Activated gamma-delta T cell treated with anti-CD3 and anti-CD28 coated beads, Interleukin-2, amount 50 U/mL, for 16 hours (primary cell): ENCODE measurements around the gene TUBD1.
A peak's percentile ranks its signal among the peaks of the same experiment; 100 is the strongest.
"Not testable (repeated sequence)": the region's sequence is repeated elsewhere in the genome, so short reads cannot be mapped to it uniquely, and the experiment has no call there.

Experiments used
- DNase-seq: peaks from one replicate; pipeline ENCODE4 v3.0.0-alpha.2; 2020; ENCODE audit warnings: low read depth

TUBD1 gene

DNA sequence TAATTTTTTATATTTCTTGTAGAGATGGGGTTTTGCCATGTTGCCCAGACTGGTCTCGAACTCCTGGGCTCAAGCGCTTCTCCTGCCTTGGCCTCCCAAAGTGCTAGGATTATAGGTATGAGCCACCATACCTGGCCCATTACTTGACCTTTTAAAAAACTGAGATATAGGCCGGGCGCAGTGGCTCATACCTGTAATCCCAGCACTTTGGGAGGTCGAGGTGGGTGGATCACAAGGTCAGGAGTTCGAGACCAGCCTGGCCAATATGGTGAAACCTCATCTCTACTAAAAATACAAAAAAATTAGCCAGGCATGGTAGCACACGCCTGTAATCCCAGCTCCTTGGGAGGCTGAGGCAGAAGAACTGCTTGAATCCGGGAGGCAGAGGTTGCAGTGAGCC, 19.3 kb downstream of the TUBD1 start:
- not testable (repeated sequence) for DNase-seq

DNA sequence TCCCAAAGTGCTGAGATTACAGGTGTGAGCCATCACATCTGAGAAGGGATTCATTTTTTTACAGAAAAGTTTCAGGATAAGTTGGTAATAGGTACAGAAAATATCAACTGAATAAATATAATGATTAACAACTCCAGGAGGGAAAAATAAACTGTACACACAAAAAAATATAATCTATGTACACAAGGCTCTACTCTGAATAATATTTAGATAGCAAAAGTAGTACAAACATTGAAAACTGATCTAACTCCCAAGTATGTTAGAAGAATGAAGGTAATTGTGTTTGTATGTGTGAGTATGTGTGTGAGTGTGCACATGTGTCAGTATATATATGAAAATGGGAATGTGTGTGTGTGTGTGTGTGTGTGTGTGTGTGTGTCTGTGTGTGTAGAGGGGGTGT, 20.4 kb downstream of the TUBD1 start:
- no peak for DNase-seq

DNA sequence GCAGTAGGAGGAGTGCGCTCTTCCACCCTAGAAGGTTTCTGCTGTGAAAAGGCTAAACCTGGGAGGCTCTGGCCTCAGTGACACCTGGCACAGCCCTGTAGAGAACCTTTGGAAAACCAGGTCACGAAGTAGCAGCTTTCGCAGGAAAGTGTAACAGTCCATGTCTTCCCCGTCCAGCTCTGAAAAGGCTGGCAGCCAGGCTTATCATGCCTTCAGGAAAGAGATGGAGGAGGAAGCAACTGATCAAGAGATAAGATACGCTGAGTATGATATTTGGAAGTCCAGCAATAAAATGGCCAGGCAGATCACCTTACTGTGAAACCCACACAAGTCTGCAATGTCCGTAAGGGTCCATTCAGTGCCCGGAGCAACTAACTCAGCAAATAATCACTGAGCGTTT, 22.3 kb downstream of the TUBD1 start:
- DNase-seq: no peak

DNA sequence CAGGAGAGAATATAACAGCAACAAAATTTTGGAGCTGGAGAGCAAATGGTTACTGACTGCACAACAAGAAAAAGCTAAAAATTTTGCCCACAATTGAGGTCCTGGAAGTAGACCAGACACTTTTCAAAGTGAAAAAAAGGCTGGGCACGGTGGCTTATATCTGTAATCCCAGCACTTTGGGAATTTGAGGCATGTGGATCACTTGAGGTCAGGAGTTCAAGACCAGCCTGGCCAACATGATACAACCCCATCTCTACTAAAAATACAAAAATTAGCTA, 22.9 kb downstream of the TUBD1 start:
- no peak for DNase-seq

- no peak for DNase-seq
Measured at GRCh38 chr17:59863616-59864015, 29.1 kb downstream of the TUBD1 start.

DNA sequence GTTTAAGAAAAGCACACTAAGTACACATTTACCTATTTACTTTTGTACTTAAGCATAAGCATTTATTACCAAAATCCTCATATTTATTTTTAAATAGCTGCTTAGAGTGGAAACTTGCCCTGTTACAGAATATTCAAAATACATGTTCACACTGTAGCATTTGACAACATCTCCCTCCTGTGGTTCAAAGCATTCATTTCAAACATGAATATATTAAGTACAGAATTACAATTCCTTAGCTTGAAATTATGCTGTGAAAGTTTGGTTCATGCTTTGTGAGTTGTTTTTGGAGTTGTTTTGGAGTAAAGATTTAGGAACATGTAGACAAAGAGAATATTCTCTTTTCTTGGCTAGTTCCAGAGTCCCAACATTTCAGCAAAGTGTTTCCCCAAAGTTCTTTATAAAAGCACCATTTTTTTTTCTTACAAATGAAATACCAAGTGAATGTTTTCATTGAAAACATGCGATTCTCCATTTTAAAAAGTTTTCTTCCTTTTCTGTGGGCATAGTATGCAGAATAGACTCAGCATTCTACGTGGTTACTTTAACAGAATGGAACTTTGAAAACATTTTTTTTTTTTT, 33.2 kb downstream of the TUBD1 start:
- no peak for DNase-seq

DNA sequence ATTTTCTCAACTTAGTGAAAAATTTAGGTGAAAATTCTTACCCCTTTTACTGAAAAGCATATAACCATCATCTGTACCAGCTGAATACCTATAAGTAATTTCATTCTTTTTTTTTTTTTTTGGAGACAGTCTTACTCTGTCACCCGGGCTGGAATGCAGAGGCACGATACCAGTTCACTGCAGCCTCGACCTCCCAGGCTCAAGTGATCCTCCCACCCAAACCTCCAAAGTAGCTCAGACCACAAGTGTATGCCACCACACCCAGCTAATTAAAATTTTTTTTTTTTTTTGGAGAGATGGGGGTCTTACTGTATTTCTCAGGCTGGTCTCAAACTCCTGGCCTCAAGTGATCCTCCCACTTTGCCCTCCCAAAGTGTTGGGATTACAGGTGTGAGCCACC, 33.8 kb downstream of the TUBD1 start:
- no peak for DNase-seq

- no peak for DNase-seq
Measured at GRCh38 chr17:59858167-59858816, 34.5 kb downstream of the TUBD1 start.

DNA sequence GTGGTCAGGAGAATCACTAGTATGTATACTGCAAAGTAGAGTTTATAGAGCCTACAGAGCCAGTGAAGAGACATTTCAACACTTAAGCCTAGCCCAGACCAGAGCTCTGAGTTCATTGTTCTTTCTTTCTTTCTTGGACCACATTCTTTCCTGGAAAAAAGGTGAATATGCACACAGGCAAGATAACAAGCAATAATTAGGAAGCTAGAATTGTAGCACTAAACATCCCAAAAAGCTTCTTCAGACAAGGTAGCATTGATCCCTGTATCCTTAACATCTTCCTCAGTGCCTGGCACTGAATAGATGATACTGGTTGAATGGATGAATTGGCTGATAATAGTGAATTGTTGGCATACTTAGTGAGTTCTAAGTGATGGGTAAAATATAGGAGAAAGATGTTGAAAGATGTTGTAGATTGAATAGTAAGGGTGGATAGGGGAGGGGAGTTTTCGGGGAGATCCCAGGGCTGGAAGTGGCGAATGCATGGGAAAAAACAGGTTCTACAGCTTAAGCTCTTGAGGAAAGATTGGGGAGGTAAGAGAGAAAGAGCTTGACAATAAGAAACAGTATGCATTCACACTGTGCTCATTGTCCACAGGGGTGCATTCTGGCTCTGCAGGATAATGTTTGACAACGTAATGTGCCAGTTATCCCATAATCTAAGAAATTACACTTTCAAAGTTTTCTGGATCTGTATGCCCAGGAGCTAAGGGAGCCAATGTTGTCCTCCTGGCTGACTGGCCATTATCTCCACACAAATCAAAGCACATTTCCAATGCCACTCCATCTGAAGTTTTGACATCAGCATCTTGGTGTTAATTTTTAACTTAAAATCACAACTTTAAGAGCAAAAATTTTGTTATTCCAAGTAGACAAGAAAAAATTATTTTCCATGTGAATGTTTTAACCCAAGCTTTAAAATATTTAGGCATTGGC, 35.6 kb downstream of the TUBD1 start:
- DNase-seq: no peak

DNA sequence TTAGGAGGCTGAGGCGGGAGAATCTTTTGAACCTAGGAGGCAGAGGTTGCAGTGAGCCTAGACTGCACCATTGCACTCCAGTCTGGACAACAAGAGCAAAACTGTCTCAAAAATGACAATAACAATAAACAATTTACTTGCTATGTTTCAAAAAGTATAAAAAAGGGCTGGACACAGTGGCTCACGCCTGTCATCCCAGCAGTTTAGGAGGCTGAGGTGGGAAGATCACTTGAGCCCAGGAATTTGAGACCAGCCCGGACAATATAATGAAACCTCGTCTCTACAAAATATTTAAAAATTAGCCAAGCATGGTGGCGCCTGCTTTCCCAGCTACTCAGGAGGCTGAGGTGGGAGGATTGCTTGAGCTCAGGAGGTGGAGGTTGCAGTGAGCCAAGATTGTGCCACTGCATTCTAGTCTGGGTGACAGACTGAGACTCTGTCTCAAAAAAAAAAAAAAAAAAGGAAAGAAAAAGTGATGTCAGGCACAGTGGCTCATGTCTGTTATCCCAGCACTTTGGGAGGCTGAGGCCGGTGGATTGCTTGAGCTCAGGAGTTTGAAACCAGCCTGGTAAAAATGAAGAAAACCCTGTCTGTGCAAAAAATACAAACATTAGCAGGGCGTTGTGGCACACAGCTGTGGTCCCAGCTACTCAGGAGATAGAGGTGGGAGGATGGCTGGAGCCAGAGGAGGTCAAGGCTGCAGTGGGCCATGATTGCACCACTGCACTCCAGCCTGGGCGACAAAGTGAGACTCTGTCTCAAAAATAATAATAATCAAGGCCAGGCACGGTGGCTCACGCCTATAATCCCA, 38.6 kb downstream of the TUBD1 start:
- DNase-seq: not testable (repeated sequence)

- peak; percentile 34 for DNase-seq
Measured at GRCh38 chr17:59853168-59853918, 39.4 kb downstream of the TUBD1 start.

DNA sequence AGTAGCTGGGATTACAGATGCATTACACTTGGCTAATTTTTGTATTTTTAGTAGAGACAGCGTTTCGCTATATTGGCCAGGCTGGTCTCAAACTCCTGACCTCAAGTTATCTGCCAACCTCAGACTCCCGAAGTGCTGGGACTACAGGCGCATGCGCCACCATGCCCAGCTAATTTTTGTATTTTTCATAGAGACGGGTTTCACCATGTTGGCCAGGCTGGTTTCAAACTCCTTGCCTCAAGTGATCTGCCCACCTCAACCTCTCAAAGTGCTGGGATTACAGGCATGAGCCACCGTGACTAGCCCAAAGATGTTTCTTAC, 39.9 kb downstream of the TUBD1 start:
- DNase-seq: not testable (repeated sequence)

DNA sequence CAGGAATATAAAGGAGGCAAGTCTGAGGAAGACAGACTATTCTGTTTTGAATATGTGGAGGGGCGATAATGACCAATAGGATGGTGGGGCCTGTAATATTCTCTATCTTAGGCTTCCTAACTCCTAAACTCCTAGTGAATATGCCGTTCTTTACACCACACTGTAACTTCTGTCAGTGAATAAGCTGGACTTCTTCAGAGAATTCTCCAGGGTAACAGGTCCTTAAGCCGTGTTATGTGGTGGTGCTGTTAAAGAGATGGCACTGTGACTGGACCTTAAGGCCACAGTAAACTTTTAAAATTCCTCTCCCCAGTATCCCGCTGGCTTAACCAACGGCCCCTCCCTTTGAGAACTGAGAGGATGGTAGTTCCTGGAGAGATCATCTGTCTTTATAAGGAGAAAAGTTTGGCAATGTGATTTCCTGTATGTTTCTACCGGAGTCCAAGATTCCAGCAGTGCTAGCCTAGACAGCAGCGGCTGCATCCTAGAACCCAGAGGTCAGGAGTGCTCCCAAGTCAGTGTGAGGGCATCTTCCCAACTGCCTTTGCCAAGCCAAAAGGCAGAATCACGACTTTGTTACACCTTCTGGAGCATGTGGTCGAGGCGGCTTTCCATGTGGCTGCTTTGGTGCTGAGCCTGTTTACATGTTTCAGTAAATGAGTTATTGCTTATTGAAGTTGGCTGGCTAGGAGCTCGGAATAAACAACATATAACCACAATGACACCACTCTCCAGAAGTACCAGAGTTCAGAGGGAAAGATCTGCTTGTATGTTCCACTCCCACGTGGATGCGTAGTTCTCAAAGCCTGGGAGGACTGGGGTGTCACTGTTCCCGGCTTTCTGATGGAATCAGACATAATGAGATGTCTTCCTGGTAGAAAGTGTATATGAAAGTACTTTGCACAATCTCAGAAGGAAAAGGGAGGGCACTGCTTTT, 41.0 kb downstream of the TUBD1 start:
- no peak for DNase-seq

GRCh38 chr17:59850311-59850710, 42.4 kb downstream of the TUBD1 start:
- not testable (repeated sequence) for DNase-seq

DNA sequence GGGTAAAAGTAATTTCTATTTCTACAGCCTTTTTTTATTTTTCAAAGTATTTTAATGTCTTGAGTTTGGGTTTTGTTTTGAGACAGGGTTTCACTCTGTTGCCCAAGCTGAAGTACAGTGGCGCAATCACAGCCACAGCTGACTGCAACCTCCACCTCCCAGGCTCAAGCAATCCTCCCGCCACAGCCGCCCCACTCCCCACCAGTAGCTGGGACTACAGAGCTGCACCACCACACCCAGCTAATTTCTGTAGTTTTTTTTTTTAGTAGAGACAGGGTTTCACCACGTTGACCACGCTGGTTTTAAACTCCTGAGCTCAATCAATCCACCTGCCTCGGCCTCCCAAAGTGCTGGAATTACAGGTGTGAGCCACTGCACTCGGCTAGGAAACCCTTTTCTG, 44.0 kb downstream of the TUBD1 start:
- DNase-seq: no peak

GRCh38 chr17:59848385-59848668, 44.4 kb downstream of the TUBD1 start:
- DNase-seq: no peak

DNA sequence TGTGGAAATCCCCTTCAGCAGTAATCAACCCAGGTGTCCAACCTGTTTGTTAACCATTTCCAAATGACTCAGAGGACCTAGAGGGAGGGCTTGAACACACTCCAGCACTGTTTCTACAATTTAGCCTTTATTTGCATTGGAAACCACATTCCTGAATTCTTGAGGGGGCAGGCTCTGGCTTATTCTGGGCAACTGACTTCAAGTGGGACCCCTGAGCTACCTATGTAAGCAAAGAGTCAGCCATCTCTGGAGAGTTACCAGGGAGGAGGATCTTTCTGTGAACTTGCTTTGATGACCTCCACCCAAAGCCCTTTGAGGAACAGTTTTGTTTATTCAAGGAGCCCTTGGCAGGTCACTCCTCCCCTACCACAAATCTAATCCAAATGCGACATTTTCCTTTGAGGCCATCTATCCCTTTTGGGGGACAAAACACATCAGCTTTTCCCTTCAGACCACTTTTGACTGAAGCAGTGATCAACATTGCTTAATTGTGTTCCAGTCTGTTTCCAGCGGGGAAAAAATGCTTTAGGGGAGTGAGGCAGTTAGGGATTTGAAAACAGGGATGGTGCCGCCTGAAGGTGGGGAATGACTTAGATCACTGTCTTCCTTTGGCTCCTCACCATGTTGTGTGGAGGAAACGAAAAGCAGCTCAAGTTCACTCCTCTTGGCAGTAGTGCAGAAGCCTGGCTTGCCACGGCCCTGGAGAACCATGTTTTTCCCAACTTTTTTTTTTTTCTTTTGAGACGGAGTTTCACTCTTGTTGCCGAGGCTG, 46.2 kb downstream of the TUBD1 start:
- DNase-seq: no peak

- no peak for DNase-seq
Measured at GRCh38 chr17:59845595-59846393, 46.9 kb downstream of the TUBD1 start.

DNA sequence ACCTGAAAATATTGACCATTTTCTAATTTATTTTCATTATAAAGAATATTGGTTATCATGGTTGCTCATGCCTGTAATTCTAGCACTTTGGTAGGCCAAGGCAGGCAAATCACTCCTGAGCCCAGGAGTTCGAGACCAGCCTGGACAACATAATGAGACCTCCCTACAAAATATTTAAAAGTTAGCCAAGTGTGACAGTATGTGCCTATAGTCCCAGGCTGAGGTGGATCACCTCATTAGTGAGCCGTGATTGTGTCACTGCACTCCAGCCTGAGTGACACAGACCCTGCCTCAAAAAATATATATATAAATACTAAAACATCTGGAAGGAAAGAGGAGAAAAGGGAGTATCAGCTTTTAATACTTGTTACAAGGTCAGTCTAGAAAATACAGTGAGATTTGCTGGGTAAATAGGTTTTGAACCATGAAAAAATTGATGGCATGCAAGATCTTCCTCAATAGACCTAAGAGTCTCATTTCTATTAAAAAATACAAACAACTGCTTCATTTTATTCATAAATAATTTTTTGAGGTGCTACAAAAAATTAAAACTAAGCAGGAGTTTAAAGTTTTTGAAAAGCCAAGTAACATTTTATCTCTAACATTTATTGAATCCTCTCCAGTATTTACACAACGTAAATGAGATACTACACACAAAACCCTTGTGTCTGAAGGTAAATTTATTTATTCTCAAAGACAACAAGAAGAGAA, 47.7 kb downstream of the TUBD1 start:
- DNase-seq: no peak
